Measurements from ENCODE around the gene PHKA2. TPM values are rescaled to one million over a fixed set of nuclear protein-coding genes. Genes with fewer than 3 reads are reported as not detected.
"Not testable (repeated sequence)": the region's sequence is repeated elsewhere in the genome, so short reads cannot be mapped to it uniquely, and the experiment has no call there.

Gene PHKA2
- total and polyA plus RNA-seq, 3 donors from 2014 or later, result 42.4 to 95.7 (median 89.9) TPM

DNA sequence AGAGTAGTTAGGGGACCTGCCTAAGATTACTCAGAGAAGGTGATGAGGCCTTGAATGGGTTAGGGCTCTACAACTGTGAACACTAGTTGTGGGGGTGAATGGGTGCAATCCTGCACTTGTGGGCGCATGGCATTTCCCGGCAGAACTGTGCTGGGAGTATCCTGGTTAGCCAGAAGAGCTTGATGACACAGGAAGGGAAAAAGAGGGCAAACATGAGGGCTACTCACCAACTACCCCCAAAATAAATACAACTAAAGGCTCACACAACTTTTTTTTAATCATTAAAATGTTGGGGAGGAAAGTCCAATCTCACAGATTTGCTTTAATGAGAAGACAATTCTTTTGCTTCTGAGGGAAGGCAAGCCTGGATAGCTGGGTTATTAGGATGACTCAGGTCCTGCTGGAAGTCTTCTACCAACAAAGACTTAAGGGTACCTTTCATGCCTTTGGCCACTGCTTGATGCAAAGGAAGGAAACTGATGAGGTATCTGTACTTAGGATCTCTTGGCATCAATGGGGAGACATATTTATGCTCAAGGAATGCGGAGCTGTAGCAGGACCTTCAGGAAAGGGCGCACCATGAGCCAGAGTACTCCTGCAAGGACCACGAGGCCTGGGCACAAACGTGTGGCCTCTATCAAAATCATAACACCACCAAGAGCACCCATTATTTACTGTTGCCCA, 2.6 kb downstream of the PHKA2 start:
- no peak for TF ChIP-seq POLR2A (IDR thresholded peaks at IDR 0.05)
- TF ChIP-seq, protein P1, sequence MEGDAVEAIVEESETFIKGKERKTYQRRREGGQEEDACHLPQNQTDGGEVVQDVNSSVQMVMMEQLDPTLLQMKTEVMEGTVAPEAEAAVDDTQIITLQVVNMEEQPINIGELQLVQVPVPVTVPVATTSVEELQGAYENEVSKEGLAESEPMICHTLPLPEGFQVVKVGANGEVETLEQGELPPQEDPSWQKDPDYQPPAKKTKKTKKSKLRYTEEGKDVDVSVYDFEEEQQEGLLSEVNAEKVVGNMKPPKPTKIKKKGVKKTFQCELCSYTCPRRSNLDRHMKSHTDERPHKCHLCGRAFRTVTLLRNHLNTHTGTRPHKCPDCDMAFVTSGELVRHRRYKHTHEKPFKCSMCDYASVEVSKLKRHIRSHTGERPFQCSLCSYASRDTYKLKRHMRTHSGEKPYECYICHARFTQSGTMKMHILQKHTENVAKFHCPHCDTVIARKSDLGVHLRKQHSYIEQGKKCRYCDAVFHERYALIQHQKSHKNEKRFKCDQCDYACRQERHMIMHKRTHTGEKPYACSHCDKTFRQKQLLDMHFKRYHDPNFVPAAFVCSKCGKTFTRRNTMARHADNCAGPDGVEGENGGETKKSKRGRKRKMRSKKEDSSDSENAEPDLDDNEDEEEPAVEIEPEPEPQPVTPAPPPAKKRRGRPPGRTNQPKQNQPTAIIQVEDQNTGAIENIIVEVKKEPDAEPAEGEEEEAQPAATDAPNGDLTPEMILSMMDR (IDR thresholded peaks at IDR 0.05), result no peak
- WGBS, 2 donors, result 76 to 94% methylated on average over 2 to 6 of the region's 6 CpGs
- Histone ChIP-seq H3K4me1 (no peaks in the 10 kb centered on the region), H3K4me3 (no peak overlapping the region), H3K36me3 (ENCODE audit: low read depth, missing control alignments) (no peaks in the 10 kb centered on the region), H3K9me3 (no peaks in the 10 kb centered on the region), H3K27me3 (no peaks in the 10 kb centered on the region), H3K27ac (no peak overlapping the region)
- intact Hi-C loops (cut with DNase I; ENCODE audit: low total_unique reads), result no loop called here
- DNase-seq, result no peak

DNA sequence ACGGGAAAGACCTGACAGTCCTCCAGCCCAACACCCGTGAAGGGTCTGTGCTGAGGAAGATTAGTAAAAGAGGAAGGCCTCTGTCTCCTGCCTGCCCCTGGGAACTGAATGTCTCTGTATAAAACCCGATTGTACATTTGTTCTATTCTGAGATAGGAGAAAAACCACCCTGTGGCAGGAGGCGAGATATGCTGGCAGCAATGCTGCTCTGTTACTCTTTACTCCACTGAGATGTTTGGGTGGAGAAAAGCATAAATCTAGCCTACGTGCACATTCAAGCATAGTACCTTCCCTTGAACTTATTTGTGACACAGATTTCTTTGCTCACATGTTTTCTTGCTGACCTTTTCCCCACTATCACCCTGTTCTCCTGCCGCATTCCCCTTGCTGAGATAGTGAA, 3.7 kb downstream of the PHKA2 start:
- intact Hi-C loops (cut with DNase I; ENCODE audit: low total_unique reads); H3K4me1 ChIP-seq; H3K9me3 ChIP-seq; H3K27me3 ChIP-seq; H3K4me3 ChIP-seq; H3K36me3 ChIP-seq (ENCODE audit: low read depth, missing control alignments); H3K27ac ChIP-seq: not testable (repeated sequence)
- WGBS, 2 donors, result 61 to 73% methylated on average over 6 of the region's 6 CpGs
- DNase-seq, result peak; percentile 24

DNA sequence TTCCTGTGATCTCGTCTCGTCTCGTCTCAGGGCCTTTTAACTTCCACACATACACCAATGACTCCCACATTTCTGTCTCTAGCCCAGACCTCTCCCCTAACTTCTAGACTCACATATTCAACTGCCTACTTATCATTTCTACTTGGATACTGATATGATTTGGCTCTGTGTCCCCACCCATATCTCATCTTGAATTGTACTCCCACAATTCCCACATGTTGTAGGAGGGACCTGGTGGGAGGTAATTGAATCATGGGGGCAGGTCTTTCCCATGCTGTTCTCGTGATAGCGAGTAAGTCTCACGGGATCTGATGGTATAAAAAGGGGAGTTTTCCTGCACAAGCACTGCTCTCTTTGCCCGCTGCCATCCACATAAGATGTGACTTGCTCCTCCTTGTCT, 8.9 kb downstream of the PHKA2 start:
- H3K36me3 ChIP-seq (ENCODE audit: low read depth, missing control alignments), result no peaks in the 10 kb centered on the region
- intact Hi-C loops (cut with DNase I; ENCODE audit: low total_unique reads), result no loop called here
- TF ChIP-seq, protein P1 (IDR thresholded peaks at IDR 0.05), result no peak
- no peak for TF ChIP-seq POLR2A (IDR thresholded peaks at IDR 0.05)
- H3K4me1 ChIP-seq, result no peaks in the 10 kb centered on the region
- no peak overlapping the region for H3K27ac ChIP-seq
- no peak for DNase-seq
- H3K4me3 ChIP-seq, result no peak overlapping the region
- 79 to 96% methylated on average over 6 to 7 of the region's 7 CpGs for WGBS, 2 donors
- no peaks in the 10 kb centered on the region for H3K9me3 ChIP-seq
- no peaks in the 10 kb centered on the region for H3K27me3 ChIP-seq

DNA sequence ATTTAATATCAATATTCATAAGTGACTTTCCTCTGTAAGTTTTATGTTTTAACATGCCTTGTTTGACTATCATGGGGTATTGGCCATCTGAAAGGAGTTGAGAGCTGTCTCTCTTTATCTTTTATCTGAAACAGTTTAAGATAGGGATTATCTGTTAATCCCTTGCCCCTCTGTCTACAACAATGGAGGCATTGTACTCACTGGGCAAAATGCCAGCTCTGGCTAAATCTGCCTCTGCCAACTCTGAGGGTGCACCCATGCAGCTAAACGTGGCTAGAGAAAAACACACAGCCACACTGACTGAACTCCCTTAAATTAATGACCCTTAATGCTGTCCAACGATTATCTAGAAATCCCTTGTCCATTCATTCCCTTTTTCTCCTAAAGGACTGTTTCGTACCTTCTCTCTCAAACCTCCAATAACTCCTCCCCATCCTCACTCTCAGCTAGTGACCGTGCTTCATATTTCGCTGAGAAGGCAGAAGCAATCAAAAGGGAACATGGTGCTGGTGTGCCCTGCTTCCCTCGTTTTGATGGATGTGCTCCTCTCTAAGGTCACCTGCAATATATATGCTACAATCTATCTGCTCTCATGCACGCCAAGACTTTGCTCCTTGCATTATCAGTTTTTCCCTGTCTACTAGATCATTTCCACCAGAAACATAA, 10.3 kb downstream of the PHKA2 start:
- H3K36me3 ChIP-seq (ENCODE audit: low read depth, missing control alignments), result no peaks in the 10 kb centered on the region

DNA sequence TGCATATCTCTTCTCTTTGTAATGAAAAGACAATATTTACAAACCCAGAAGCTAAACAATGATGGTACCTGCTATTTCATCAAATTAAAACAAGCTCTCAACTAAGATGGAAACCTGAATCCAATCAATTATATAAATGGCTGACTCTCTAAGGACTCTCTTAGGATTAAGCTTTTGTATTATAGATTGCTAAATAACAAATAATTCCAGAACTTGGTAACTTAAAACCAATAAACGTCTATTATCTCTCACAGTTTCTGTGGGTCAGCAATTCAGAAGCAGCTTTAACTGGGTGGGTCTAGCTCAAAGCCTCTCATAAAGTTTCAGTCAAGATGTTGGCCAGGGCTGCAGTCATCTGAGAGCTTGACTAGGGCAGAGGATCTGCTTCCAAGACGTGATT, 12.4 kb downstream of the PHKA2 start:
- TF ChIP-seq, protein P1 (IDR thresholded peaks at IDR 0.05), result no peak
- no peak for TF ChIP-seq POLR2A (IDR thresholded peaks at IDR 0.05)
- Histone ChIP-seq H3K27ac (no peak overlapping the region), H3K4me1 (no peaks in the 10 kb centered on the region), H3K4me3 (no peak overlapping the region), H3K9me3 (no peaks in the 10 kb centered on the region), H3K36me3 (ENCODE audit: low read depth, missing control alignments) (no peaks in the 10 kb centered on the region), H3K27me3 (no peaks in the 10 kb centered on the region)
- DNase-seq, result no peak
- intact Hi-C loops (cut with DNase I; ENCODE audit: low total_unique reads), result no loop called here
- WGBS, 2 donors, result 50 to 51% methylated on average over 2 of the region's 2 CpGs

More for the DNA sequence above, 10.3 kb downstream of the PHKA2 start:
- Histone ChIP-seq H3K4me1 (no peaks in the 10 kb centered on the region), H3K27ac (no peak overlapping the region), H3K27me3 (no peaks in the 10 kb centered on the region), H3K9me3 (no peaks in the 10 kb centered on the region), H3K4me3 (no peak overlapping the region)
- DNase-seq, result peak; percentile 52
- WGBS, 2 donors, result 58% methylated on average over 6 to 7 of the region's 7 CpGs
- TF ChIP-seq, protein P1 (IDR thresholded peaks at IDR 0.05), result no peak
- no peak for TF ChIP-seq POLR2A (IDR thresholded peaks at IDR 0.05)
- intact Hi-C loops (cut with DNase I; ENCODE audit: low total_unique reads), result no loop called here

Data from testis (tissue), 3 donors.